Effector CD8-positive, alpha-beta T cell (primary cell): Measurements from ENCODE around the gene NUFIP2.
"Not testable (repeated sequence)": the region's sequence is repeated elsewhere in the genome, so short reads cannot be mapped to it uniquely, and the experiment has no call there.

ENCODE experiments used
- DNase-seq: peaks from one replicate; lab custom pipeline; 2025; lab: John Stamatoyannopoulos, UW

NUFIP2 gene

DNA sequence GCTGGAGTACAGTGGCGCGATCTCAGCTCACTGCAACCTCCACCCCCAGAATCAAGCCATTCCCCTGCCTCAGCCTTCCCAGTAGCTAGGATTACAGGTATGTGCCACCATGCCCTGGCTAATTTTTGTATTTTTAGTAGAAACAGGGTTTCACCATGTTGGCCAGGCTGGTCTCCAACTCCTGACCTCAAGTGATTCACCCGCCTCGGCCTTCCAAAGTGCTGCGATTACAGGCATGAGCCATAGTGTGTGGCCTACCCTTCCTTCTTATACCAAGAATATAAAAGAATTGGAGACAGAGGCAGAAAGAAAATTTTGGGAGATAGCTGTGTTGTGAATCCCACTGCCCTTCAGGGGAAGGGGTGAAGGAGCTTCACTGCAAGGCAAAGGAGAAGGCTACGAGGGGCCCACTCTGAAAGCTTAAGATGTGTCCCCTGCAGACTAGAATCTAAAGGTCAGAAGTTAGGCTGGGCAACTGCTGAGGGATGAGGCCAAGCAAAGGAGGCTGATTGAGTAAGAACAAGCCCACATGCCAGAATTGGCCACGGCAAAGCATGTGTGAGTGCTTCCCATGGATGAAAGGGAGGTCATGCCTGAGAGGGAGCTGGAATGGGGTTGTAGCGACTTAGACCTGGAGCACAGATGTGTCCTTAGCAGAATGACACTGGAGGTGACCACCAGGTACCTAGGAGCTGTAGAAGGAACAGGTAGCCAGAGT is 55.7 kb downstream of the NUFIP2 start:
- no peak for DNase-seq

DNA sequence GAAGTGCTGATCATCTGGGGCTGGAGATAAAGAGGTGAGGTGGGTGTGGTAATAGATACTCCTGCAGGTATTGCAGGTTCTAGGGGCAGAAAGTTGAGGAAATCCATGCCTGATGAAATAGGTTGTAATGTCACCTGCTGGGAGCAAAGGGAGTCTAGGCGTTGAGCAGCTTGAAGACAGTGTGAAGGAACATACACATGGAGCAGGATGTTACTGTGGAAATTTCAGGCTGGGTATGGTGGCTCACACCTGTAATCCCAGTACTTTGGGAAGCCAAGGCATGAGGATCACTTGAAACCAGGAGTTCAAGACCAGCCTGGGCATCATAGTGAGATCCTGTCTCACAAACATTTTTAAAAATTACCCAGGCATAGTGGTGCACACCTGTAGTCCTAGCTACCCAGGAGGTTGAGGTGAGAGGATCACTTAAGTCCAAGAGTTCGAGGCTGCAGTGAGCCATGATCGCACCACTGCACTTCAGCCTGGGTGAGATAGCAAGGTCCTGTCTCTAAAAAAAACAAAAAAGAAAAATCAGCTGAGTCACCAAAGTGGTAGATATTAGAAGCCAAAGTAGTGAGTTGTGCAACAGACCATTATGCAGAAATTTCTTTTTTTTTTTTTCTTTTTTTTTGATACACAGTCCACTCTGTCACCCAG is 56.3 kb downstream of the NUFIP2 start:
- no peak for DNase-seq

DNA sequence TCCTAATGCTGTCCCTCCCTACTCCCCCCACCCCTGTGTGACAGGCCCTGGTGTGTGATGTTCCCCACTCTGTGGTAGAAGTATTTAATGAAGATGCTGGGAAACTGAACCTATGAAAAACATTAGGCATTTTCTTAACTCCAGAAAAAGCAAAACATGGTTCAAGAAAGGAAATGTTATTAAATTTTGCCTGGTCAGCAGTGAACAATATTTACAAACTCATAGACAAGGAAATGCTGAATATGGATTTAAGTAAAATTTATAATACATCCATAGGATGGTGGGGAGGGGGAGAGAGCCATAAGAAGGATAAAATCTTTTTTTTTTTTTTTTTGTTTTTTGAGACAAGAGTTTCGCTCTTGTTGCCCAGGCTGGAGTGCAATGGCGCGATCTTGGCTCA is 58.0 kb downstream of the NUFIP2 start:
- no peak for DNase-seq

DNA sequence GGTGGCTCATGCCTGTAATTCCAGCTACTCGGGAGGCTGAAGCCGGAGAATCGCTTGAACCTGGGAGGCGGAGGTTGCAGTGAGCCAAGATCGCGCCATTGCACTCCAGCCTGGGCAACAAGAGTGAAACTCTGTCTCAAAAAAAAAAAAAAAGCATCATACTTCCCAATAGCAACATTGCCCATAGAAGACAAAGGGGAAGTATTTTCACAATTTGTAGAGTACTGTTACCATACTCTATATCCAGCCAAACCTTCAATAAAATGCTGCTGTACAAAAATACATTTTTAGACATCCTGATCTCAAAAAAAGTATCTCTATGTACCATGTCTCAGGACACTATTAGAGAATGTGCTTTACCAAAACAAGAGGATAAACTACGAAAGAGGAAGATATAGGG is 59.0 kb downstream of the NUFIP2 start:
- DNase-seq, result not testable (repeated sequence)

DNA sequence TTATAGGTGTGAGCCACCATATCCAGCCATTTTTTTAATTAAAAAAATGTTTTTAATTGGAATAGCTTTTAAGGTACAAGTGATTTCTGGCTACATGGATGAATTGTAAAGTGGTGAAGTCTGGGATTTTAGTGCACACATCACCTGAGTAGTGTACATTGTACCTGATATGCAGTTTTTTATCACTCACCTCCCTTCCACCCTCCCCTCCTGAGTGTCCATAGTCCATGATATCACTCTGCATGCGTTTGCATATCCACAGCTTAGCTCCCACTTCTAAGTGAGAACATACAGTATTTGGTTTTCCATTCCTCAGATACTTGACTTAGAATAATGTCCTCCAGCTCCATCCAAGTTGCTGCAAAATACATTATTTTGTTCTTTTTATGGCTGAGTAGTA is 60.6 kb downstream of the NUFIP2 start:
- no peak for DNase-seq

DNA sequence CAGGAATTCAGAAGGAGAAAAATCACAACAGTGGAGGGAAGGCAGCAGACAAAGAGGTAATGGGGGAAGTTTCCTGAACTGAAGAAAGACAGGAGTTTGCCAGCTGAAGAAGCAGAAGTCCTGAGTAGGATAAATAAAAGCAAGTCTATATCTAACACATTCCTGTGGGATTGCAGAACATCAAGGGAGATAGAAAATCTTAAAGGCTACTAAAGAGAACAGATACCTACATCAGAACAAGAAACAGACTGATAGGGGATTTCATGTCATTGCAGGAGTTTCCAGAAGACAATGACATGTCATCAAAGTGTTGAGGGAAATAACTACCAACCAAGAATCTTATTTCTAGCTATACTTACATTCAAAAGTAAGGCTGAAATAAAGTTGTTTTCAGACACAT is 68.6 kb downstream of the NUFIP2 start:
- no peak for DNase-seq

DNA sequence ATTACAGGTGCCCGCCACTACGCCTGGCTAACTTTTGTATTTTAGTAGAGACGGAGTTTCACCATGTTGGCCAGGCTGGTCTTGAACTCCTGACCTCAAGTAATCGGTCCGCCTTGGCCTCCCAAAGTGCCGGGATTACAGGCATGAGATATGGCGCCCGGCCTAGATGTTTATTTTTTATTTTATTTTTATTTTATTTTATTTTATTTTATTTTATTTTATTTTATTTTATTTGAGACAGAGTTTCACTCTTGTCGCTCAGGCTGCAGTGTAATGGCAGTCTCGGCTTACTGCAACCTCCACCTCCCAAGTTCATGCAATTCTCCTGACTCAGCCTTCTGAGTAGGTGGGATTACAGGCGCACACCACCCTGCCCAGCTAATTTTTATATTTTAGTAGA is 72.6 kb downstream of the NUFIP2 start:
- DNase-seq, result not testable (repeated sequence)

DNA sequence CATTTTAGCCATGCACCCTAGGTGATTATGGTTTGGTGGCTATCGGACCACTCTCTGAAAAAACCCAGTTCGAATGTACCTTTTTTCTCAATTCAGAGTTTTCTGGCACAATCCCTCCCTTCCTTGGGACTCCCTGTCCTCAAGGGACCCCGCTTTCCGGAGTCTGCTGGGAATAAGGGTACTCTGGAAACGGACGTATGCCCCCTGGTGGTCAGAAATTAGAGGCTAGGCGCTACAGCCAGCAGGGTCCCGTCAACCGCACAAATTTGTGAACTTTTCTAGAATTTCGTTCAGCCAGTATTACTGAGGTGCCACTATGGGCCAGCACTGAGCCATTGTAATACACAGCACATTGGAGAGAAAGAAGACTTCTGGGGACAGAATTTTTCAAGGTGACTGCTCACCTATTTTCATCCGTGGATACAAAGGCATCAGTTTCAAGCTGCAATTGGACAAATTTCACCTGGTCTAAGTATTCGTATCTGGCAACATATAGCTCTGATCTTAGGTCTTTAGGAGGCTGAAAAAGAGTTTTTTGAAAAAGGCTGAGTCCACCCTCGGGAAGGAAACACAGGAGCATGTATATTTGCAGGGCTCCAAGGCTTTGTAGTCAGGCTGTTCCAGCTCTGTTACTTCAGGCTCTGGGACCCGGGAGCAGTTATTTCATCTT is 74.4 kb downstream of the NUFIP2 start:
- DNase-seq, result peak; percentile 55

DNA sequence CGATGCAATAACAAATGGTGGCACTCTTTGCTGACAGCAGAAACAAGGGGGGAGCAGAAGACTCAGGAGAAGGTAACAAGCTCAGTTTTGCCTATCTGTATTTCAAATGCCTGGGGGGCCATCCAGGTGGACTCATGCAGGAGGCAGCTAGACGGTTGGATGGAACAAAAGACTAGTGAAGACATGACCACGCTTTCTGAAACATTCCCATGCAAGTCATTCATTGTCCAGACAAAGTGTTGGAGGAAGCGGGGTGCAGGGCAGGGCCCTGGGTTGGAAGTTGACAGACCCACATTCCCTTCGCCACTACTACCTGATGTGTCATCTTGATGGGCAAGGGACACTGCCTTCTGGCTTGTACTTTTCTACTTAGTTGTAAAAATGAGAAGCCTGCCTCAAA is 77.1 kb downstream of the NUFIP2 start:
- no peak for DNase-seq

DNA sequence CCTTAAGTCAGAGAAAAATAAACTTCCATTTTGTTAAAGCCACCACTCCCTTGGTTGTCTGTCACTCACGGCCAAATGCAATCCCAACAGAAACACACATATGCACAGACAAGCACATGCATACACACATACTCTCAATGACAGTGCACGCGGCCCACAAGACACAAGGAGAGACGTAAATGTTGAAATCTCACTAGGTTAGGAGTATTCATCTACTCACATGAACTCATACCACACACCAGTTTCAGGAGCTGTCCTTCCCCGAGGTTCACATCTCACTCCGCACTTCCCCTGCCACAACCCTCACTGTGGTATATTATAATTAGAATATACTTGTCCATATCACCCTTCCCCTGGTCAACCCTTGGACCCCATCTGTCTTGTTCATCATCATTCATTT is 77.8 kb downstream of the NUFIP2 start:
- no peak for DNase-seq

DNA sequence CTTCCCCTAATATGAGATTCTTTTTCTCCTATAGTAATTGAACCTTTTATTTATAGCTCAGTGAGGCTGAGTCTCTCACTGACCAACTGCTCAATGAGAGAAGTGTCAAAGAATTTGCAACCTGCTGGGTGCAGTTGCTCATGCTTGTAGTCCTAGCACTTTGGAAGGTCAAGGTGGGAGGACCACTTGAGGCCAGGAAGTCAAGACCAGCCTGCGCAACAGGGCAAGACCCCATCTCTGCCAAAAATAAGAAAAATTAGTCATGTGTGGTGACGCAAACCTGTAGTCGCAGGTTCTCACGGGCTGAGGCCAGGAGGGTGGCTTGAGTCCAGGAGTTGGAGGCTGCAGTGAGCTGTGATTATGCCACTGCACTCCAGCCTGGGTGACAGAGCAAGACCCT is 78.2 kb downstream of the NUFIP2 start:
- no peak for DNase-seq

DNA sequence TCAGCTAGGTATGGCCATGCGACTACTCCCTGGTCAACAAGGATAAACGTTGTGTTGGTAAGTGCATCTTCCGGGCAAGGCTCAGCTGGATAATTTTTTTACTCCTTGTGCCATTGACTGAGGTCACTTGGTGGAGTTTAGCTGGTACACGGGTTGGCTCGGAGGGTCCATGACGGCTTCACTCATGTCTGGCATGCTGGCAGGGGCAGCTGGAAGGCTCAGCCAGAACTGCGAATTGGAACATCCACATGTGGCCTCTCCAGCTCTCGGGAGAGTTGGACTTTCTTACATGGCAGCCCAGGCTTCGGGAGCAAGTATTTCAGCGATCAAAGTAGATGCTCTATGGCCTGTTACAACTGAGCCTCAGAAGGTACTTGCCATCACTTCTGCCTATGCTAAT is 78.8 kb downstream of the NUFIP2 start:
- no peak for DNase-seq

DNA sequence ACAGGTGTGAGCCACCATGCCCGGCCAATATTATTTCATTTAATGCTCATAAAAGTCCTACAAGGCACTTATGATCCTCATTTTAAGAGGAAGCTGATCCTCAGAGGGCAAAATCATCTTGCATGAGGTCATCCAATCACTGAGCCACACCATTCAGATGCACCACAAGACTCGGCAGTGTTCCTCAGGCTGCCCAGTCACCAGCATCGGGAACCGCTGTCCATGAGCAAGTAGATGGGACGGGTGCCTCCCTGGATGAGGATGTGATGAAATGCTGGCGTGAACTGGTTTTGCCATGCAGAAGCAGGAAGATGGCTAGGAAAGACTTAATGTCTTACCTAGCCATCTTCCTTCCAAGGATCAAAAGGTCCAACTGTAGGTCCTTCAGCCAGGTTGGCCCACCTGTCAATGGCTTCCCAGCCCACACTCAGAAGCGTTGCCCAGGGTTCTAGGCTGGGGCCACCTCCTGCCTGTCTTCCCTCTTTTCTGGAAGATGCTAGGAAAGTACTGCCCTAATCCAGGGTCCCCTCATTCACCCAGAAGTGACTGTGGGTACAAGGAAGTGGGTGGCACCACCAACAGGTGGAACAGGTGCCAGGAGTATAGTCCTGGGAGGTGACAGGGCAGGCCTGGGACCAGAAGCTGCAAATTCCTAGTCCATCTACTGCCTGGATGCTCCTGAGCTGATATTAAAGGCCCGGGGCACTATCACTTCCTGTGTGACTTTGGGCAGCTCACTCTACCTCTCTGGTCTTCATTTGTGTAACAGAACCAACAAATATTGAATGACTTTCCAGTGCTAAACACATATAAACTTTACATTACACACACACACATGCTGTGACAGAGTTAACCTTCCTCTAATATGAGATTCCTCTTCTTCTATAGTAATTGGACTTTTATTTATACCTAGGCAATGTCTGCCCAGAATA is 79.5 kb downstream of the NUFIP2 start:
- DNase-seq, result no peak

DNA sequence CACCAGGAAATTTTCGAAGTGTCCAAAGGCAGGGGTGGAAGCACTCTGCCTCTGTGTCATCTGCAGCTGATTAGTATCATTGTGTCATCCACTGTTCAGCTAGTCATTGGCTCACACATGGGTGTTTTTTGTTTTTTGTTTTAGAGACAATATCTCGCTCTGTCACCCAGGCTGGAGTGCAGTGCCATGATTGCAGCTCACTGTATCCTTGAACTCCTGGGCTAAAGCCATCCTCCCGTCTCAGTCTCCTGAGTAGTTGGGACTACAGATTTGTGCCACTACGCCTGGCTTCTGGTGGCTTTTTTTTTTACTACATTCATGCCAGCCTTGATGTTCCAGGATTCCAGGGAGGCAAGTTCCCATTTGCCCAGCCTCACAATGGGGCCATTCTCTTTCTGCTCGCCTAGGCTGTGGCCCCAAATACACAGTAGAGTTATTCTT is 81.2 kb downstream of the NUFIP2 start:
- DNase-seq, result no peak

DNA sequence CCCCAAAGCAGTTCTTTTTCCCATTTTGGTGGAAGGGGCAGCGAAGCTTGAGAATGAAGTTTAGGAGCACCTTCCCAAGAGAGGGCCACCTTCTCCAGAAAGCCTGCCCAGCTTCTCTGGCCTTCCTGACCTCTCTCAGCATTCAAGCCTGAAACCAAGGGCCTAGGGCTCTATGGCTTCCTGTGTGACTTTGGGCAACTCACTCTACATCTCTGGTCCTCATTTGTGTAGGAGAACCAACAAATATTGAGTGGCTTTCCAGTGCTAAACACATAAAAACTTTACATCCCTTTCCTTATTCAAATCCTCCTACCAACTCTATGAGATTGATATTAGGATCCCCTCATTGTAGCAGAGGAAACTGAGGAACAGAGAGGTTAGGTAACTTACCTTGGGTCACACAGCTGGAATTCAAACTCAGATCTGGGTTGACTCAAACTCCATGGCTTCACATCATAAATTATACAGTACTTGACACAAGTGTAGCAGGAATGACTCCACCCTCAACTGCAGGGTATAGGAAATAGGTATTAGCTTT is 81.8 kb downstream of the NUFIP2 start:
- no peak for DNase-seq

DNA sequence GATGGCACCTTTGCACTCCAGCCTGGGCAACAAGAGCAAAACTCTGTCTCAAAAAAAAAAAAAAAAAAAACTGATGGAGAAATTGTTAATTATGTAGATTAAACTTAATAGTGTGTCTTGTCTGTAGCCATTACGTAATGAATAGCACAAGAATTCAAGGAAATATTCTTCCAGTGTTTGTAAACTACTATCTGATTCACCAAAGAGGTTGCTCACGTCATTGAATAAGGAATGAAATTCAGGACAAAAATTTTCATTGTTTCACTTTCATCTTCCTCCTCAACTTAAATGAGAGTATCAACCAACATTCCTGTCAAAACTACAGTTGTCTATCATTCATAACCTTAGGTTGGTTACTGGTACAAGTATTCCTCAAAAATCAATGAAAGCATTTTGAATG is 83.1 kb downstream of the NUFIP2 start:
- DNase-seq, result no peak

DNA sequence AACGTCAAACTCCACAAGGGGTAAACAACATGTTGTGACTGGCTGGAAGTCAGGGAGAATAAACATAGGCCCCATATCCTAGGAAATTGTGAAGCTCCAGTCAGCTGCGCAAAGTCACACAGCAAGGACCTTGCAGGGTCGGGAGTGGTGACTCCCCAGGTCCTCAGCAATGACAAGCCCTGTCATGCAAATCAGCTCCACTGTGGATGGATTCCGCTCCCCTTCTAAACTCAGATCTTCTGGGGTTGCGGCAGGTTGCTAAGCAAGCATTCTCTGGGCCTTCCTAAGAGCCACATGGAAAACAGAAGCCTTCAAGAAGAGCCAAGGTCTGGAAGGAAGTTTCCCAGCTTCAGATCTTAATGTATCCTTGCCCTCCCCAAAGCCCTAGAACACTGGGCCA is 84.9 kb downstream of the NUFIP2 start:
- no peak for DNase-seq

DNA sequence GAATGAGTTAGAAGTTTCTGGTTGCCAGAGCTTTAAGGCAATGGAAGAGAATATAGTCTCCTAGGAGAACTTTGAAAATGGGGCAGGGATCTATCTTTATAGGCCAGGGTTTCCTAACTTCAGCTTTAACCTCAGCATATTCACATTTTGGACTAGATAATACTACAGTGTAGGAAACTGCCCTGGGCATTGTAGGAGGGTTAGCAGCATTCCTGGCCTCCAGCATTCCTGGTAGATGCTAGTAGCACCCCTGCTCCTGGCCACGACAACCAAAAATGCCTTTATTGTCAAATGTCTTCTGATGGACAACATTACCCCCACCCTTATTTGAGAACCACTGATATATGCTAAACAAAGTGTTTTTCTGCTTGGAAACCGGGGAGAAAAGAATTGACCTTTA is 86.0 kb downstream of the NUFIP2 start:
- no peak for DNase-seq
